ENCODE measurements around the gene SGCD.

The SGCD gene

GRCh38 chr5:156523607-156524006 is 196.6 kb downstream of the SGCD start:
- DNase-seq, result no peak

DNA sequence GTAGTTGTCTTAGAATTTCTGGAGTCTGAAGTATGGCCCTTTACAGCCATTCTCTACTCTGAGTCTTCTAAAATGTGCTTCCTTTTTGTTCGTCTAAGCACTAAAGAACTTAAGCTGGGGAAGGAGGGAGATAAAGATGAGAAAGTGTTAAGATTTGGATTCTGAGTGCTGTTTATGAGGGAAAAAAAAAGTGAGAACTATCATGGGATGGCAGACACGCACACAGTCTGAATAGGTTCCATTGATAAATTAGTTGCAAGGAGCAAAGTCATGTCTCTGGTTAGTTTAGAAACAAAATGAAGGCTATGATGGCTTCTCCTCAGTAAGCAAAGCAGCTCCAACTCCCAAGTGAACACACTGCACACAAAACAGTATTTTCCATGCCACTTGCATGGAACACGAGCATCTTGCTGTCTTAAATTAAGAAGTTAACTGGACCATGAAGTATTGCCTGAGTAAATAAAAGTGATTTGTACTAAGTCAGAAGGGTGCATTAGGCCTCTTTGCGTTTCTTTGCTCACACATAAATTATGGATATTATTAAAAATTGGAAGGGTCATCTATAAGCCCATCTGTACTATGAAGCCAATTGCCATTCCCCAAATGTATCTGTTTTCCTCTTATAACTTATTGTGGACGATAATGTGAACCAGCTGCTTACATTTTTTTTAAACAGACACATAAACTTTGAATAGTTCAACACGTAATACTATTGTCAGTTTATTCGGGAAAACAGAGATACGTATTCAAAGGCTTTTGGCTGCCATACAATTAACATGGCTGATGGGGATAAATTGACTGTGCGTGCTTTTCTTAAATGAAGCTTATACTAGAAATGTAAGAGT is 199.3 kb downstream of the SGCD start:
- no peak for DNase-seq

- DNase-seq, result no peak
These were observed 200.6 kb downstream of the SGCD start for GRCh38 chr5:156527611-156528010.

- DNase-seq, result no peak
These were observed 201.7 kb downstream of the SGCD start for GRCh38 chr5:156528673-156529072.

GRCh38 chr5:156529892-156530291 is 202.9 kb downstream of the SGCD start:
- DNase-seq, result no peak

DNA sequence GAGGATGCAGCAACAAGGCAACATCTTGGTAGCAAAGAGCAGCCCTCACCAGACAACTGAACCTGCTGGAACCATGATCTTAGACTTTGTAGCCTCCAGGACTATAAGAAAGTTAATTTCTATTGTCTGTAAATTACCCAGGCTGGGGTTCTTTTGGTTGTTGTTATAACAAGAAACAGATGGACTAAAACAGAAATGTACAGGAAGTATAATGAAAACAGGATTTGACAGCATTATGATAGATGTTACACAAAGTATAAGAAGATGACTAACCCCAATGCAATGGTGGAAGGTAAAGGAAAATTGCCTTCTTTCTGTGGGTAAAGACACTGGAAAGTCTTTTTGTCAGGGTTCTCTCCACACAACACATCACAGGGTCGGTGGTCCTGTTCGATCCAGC is 204.2 kb downstream of the SGCD start:
- DNase-seq, result no peak

DNA sequence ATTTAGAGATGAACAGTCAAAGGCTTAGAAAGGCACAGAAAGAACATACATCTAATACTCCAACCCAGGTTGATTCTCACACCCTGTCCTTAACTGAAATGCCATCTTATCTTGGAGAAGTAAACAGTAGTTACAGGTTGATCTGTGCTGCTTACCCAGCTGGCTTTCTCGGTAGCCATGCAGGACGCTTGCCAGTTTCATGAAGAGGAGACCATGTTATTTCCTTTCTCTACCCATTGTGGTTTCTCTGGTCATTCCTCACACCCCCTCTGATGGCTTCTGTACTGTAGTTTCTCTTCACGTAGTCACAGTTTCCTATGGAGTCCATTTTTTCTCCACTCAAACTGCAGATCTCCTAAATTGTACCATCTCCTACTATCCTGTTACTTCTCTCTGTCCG is 206.0 kb downstream of the SGCD start:
- no peak for DNase-seq

DNA sequence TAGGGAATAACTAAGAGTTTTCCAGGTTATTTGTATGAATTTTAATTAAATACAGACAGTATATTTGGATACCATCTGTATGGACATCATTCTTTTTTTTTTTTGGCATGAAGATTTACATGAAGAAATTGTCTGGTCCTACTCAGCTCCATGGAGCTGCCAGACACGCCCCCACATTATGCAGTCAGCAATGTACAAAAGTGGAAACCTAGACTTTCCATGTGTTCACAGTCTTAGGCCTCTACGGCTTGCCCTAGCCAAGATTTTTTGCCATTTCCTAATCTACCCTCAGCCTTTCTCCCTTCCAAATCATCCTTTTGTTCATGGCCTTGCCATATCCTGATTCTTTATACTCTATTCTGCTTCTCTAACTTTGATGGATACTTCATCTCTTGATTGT is 207.1 kb downstream of the SGCD start:
- DNase-seq, result no peak

DNA sequence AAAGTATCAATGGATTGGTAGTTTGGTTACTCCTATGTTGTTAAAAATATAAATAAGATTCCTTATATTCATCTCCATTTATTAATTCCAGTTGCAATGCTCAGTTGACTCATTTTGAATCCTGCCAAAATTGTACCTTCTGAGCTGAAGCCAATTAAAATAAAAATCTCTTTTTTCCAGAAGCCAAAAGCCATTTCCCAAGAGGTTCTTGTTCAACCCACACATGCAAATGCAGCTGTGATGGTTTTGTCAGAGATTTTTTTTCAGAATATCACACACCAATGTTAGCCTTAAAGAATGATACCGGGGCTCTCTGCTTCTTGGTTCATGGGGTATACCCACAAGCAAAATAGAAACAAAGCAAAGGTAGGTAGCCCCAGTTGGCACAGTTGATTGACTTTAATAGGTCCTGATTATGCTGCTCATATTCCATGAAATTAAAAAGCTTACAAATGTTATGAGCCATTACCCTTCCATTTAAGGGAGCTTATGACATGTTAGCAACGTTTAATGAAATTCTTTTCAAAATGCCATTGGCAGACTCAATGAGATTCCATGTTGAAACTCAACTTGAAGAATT is 208.0 kb downstream of the SGCD start:
- DNase-seq, result no peak

DNA sequence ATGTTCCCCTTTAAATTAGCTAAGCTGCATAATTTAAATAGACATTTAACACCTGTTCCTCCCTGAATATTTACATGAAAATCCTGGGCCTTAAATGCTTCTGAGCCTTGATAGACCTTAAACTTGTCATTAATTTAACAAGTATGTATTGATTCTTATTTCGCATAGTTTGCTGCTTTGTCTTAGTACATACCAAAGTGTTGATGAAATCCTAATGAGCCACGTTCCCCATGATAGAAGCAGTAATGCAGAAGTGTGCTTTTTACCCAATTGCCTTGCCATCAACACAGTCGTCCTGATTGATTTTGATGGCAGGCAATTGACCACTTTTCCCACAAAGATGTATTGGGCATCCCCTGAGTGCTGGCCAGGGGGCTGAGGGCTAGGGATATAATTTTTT is 213.5 kb downstream of the SGCD start:
- DNase-seq, result no peak

DNA sequence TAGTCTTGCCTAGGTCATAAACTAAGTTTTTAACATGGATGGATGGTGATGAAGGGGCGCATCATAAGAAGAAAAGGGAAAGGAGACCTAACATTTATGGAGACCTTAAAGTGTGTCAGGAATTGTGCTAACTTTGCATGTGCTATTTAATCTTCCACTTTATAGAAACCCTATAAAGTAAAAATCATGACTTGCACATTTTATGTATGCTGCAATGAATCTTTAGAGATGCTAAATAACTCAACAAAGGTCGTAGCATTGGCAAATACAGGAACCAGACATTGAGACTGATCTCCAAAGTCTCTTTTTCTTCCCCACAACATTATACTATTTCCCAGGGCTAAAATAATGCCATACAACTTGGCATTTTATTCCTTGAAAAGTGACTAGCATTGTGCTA is 214.6 kb downstream of the SGCD start:
- no peak for DNase-seq

DNA sequence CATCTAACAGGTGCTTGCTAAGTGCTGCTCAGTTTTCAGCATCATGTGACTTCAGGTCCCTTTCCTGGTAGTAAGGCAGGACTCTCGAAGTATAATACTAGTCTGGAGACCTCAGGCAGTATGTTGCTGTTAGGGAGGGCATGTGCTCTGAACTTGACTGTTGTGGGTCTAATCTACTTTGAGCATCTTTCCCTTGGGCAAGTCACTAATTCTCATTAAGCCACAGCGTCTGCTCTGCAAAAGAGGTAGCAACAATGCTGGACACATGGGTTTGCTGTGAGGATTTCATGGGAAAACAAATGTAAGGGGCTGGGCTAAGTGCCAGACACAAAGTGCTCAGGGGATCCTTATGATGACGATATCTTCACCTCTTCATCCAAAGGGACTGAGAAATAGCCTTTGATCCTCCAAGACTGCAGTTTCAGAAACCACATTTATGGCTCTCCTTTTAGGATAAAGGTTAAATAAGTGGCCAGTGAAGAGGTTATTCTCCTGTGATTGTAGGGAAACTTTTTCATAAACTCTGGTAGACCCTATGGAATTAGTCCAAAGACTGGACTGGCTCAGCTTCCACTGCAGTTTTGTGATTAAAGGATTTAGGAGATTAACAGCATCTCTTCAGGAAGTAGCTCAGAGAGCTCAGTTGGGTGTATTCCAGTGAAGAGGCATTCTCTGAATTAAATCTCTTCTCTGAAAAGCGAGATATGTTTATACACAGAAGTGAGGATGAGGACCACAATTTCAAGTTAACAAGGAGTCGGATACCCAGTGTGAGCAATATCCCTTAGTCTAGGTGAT is 216.6 kb downstream of the SGCD start:
- no peak for DNase-seq

GRCh38 chr5:156552855-156553358 is 225.9 kb downstream of the SGCD start:
- no peak for DNase-seq

GRCh38 chr5:156556666-156557406 is 229.9 kb downstream of the SGCD start:
- DNase-seq, result no peak

- DNase-seq, result no peak
These were observed 233.0 kb downstream of the SGCD start for GRCh38 chr5:156560002-156560401.

- DNase-seq, result no peak
These were observed 234.7 kb downstream of the SGCD start for GRCh38 chr5:156561651-156562050.

- no peak for DNase-seq
These were observed 243.7 kb downstream of the SGCD start for GRCh38 chr5:156570615-156571014.

- DNase-seq, result no peak
These were observed 254.8 kb downstream of the SGCD start for GRCh38 chr5:156581725-156582124.

- no peak for DNase-seq
These were observed 255.2 kb downstream of the SGCD start for GRCh38 chr5:156582193-156582598.

DNA sequence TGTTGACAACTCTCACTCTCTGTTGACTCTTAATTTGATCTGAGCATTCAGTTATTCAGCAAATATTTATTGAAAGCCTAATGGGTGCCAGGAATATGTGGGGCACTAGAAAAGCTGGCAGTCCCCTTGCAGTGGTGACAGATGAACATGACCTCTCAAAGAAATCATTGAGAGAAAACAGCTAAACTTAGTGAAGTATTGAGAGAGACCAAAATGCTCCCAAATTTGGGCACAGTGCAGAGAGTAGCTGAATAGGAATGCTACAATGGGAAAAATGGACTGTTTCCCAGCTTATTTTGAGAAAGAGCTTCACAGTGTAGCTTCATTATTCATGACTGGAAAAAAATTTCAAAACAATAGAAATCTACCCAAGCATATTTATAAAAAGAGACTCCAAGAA is 257.9 kb downstream of the SGCD start:
- no peak for DNase-seq

DNA sequence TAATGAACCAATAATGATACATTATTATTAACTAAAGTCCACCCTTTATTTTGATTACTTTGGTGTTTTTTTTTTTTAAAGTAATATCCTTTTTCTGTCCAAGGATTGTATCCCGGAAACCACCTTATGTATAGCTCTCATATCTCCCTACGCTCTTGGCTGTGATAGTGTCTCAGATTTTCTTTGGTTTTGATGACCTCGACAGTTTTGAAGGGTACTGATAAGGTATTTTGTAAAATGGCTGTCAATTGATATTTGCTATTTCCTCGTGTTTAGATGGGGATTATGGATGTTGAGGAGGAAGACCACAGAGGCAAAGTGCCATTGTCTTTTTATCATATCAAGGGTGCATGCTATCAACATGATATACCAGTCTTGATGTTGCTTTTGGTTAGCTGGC is 259.0 kb downstream of the SGCD start:
- DNase-seq, result no peak

DNA sequence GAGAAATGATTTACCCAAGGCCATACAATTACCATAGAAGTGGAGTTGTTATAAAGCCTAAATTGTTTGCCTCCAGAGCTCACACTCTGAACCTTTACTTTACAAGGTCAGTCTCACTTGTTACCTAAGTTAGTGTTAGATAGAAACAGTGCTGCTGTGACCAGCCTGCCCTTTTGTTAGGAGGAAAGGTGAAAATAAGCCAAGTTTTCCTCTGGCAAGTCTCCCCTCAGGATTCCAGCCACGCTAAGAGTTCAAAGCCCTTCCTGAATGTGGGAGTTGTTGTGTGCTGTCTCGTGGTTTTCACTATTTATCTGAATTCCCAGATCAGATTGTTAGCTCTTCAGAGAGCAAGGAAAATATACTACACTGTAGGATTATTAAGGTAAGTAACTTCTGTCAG is 260.0 kb downstream of the SGCD start:
- no peak for DNase-seq

- DNase-seq, result no peak
These were observed 261.3 kb downstream of the SGCD start for GRCh38 chr5:156588306-156588705.
